Neural progenitor cell (in vitro differentiated cells): ENCODE data around the gene ADAMTSL2. TPM values are rescaled to one million over a fixed set of nuclear protein-coding genes. Genes with fewer than 3 reads are reported as not detected.

ENCODE experiments used
- DNase-seq: peaks from one replicate; pipeline ENCODE4 v3.0.0-alpha.2; 2016; ENCODE audit warnings: low spot score
- H2AFZ ChIP-seq: fragments of 200-600 bp; sonication (generic); replicated peaks from 2 replicates; pipeline ENCODE4 v1.6.1; 2016; ENCODE audit warnings: antibody characterized with exemption
- H3F3A ChIP-seq: fragments of 200-600 bp; sonication (generic); 2 replicates; pipeline ENCODE4 v1.6.1; 2016; ENCODE audit warnings: antibody characterized with exemption, low read depth
- H3K27ac ChIP-seq: fragments of 200-600 bp; sonication (generic); 2 replicates; pipeline ENCODE4 v1.5.1; 2016; ENCODE audit warnings: mild to moderate bottlenecking
- H3K27me3 ChIP-seq: fragments of 200-600 bp; sonication (generic); 2 replicates; pipeline ENCODE4 v1.6.1; 2016; ENCODE audit warnings: mild to moderate bottlenecking, moderate library complexity
- H3K36me3 ChIP-seq: fragments of 200-600 bp; sonication (generic); 2 replicates; pipeline ENCODE4 v1.5.1; 2016
- H3K4me1 ChIP-seq: fragments of 200-600 bp; sonication (generic); 2 replicates; pipeline ENCODE4 v1.6.1; 2016; ENCODE audit warnings: mixed run types
- H3K4me2 ChIP-seq: fragments of 200-600 bp; sonication (generic); 2 replicates; pipeline ENCODE4 v1.6.1; 2016
- H3K4me3 ChIP-seq: fragments of 200-600 bp; sonication (generic); 2 replicates; pipeline ENCODE4 v1.5.1; 2016
- H3K79me2 ChIP-seq: fragments of 200-600 bp; sonication (generic); 2 replicates; pipeline ENCODE4 v1.6.1; 2016; ENCODE audit warnings: low read depth
- H3K9ac ChIP-seq: fragments of 200-600 bp; sonication (generic); 2 replicates; pipeline ENCODE4 v1.6.1; 2016
- H3K9me3 ChIP-seq: fragments of 200-600 bp; sonication (generic); 2 replicates; pipeline ENCODE4 v1.5.1; 2016; ENCODE audit warnings: low read depth
- H4K20me1 ChIP-seq: fragments of 200-600 bp; sonication (generic); 2 replicates; pipeline ENCODE4 v1.6.1; 2016; ENCODE audit warnings: low read depth
- H3K27ac Mint-ChIP-seq: 3 replicates; pipeline ENCODE4 v1.8.0; 2021; ENCODE audit warnings: mixed read lengths
- H3K27me3 Mint-ChIP-seq: 2 replicates; pipeline ENCODE4 v1.8.0; 2022; ENCODE audit warnings: low read depth, mild to moderate bottlenecking, inconsistent platforms, moderate library complexity, mixed read lengths; ENCODE audit not compliant: insufficient read depth
- H3K36me3 Mint-ChIP-seq: 3 replicates; pipeline ENCODE4 v1.8.0; 2021; ENCODE audit warnings: mixed read lengths
- H3K4me1 Mint-ChIP-seq: 3 replicates; pipeline ENCODE4 v1.8.0; 2021; ENCODE audit warnings: mixed read lengths
- H3K4me3 Mint-ChIP-seq: 3 replicates; pipeline ENCODE4 v1.8.0; 2021; ENCODE audit warnings: mild to moderate bottlenecking, moderate library complexity, mixed read lengths
- H3K9me3 Mint-ChIP-seq: 3 replicates; pipeline ENCODE4 v1.8.0; 2020; ENCODE audit warnings: mixed read lengths
- CTCF ChIP-seq: fragments of 200-600 bp; sonication (generic); IDR thresholded peaks from 2 replicates; pipeline ENCODE4 v1.5.1; 2017; ENCODE audit warnings: antibody characterized with exemption, mild to moderate bottlenecking
- EZH2 ChIP-seq: fragments of 200-600 bp; sonication (generic); IDR thresholded peaks from 2 replicates; pipeline ENCODE4 v1.6.1; 2017; ENCODE audit warnings: antibody characterized with exemption, mild to moderate bottlenecking, moderate library complexity
- EZH2phosphoT487 ChIP-seq: fragments of 200-600 bp; sonication (generic); IDR thresholded peaks from 2 replicates; pipeline ENCODE4 v1.6.1; 2017; ENCODE audit warnings: antibody characterized with exemption
- total RNA-seq: library from RNA; depleted of rRNA; stranded (reverse); fragments of >200 nt; gene quantifications from 2 replicates; pipeline ENCODE4 v1.2.3, GENCODE V29; 2015; ENCODE audit warnings: low replicate concordance

The ADAMTSL2 gene
- total RNA-seq, 1 donor from 2014 or later: 0.30 TPM

GRCh38 chr9:133599470-133600173 is 65.1 kb downstream of the ADAMTSL2 start:
- H3K27ac Mint-ChIP-seq: no peak overlapping the region
- H3K4me3 Mint-ChIP-seq: no peak overlapping the region
- no peak overlapping the region for H3K4me3 ChIP-seq
- H3K36me3 Mint-ChIP-seq: no peaks in the 10 kb centered on the region
- peaks cover 8% of the 10 kb centered on the region for H3K4me1 Mint-ChIP-seq
- no peaks in the 10 kb centered on the region for H3K27me3 ChIP-seq
- no peak overlapping the region for H3K27ac ChIP-seq
- H2AFZ ChIP-seq: no peak overlapping the region
- TF ChIP-seq EZH2phosphoT487: no peak
- TF ChIP-seq CTCF: no peak
- TF ChIP-seq EZH2: no peak
- peaks cover 22% of the 10 kb centered on the region for H3K9me3 Mint-ChIP-seq
- H4K20me1 ChIP-seq: no peaks in the 10 kb centered on the region
- no peaks in the 10 kb centered on the region for H3K79me2 ChIP-seq
- H3K9ac ChIP-seq: no peak overlapping the region
- peaks cover 16% of the 10 kb centered on the region for H3K27me3 Mint-ChIP-seq
- H3K36me3 ChIP-seq: no peaks in the 10 kb centered on the region
- no peak overlapping the region for H3K4me2 ChIP-seq
- no peaks in the 10 kb centered on the region for H3K9me3 ChIP-seq
- no peak for DNase-seq
- H3K4me1 ChIP-seq: no peaks in the 10 kb centered on the region
- H3F3A ChIP-seq: no peaks in the 10 kb centered on the region

- no peak overlapping the region for H3K4me3 Mint-ChIP-seq
- Histone ChIP-seq H3K4me1 (no peaks in the 10 kb centered on the region), H3K27ac (no peak overlapping the region), H2AFZ (no peak overlapping the region), H3K79me2 (no peaks in the 10 kb centered on the region), H3K9ac (no peak overlapping the region), H3K4me3 (no peak overlapping the region), H3K9me3 (no peaks in the 10 kb centered on the region), H3K36me3 (no peaks in the 10 kb centered on the region), H3K4me2 (no peak overlapping the region), H4K20me1 (no peaks in the 10 kb centered on the region), H3K27me3 (peaks cover 1% of the 10 kb centered on the region), H3F3A (no peaks in the 10 kb centered on the region)
- peaks cover 20% of the 10 kb centered on the region for H3K9me3 Mint-ChIP-seq
- peaks cover 9% of the 10 kb centered on the region for H3K4me1 Mint-ChIP-seq
- DNase-seq: no peak
- H3K27me3 Mint-ChIP-seq: peaks cover 15% of the 10 kb centered on the region
- H3K36me3 Mint-ChIP-seq: no peaks in the 10 kb centered on the region
- no peak overlapping the region for H3K27ac Mint-ChIP-seq
- TF ChIP-seq EZH2phosphoT487 (no peak), EZH2 (no peak), CTCF (no peak)
Observed at GRCh38 chr9:133600739-133601138, 66.2 kb downstream of the ADAMTSL2 start.

- Histone ChIP-seq H2AFZ (no peak overlapping the region), H4K20me1 (no peaks in the 10 kb centered on the region), H3K9me3 (no peaks in the 10 kb centered on the region), H3K27me3 (peaks cover 9% of the 10 kb centered on the region), H3K79me2 (no peaks in the 10 kb centered on the region), H3K4me1 (no peaks in the 10 kb centered on the region), H3K4me2 (no peak overlapping the region), H3F3A (no peaks in the 10 kb centered on the region), H3K27ac (no peak overlapping the region), H3K36me3 (no peaks in the 10 kb centered on the region), H3K9ac (no peak overlapping the region), H3K4me3 (no peak overlapping the region)
- Mint-ChIP-seq H3K9me3 (peaks cover 15% of the 10 kb centered on the region), H3K36me3 (no peaks in the 10 kb centered on the region), H3K4me3 (no peak overlapping the region), H3K27ac (no peak overlapping the region), H3K27me3 (peaks cover 23% of the 10 kb centered on the region), H3K4me1 (peaks cover 9% of the 10 kb centered on the region)
- DNase-seq: no peak
- TF ChIP-seq EZH2: no peak
- no peak for TF ChIP-seq CTCF
- no peak for TF ChIP-seq EZH2phosphoT487
Observed at GRCh38 chr9:133601746-133602145, 67.2 kb downstream of the ADAMTSL2 start.
